IPS-NIHi7 (cell line): ENCODE results near the gene RAB20.
"Not testable (repeated sequence)": the region's sequence is repeated elsewhere in the genome, so short reads cannot be mapped to it uniquely, and the experiment has no call there.

ENCODE experiments used
- DNase-seq: peaks from one replicate; pipeline ENCODE4 v3.0.0; 2012; ENCODE audit warnings: mixed read lengths; ENCODE audit errors: extremely low spot score

RAB20 gene

GRCh38 chr13:110509971-110510786 lies 51.3 kb downstream of the RAB20 start:
- DNase-seq: no peak

GRCh38 chr13:110509478-110509926 lies 52.0 kb downstream of the RAB20 start:
- no peak for DNase-seq

GRCh38 chr13:110507678-110508381 lies 53.7 kb downstream of the RAB20 start:
- DNase-seq: no peak

GRCh38 chr13:110506859-110507566 lies 54.5 kb downstream of the RAB20 start:
- no peak for DNase-seq

- no peak for DNase-seq
Measured at GRCh38 chr13:110506396-110506795, 55.1 kb downstream of the RAB20 start.

GRCh38 chr13:110505594-110505993 lies 55.9 kb downstream of the RAB20 start:
- no peak for DNase-seq

- DNase-seq: no peak
Measured at GRCh38 chr13:110503979-110504499, 57.5 kb downstream of the RAB20 start.

- no peak for DNase-seq
Measured at GRCh38 chr13:110503037-110503901, 58.3 kb downstream of the RAB20 start.

GRCh38 chr13:110501188-110501587 lies 60.3 kb downstream of the RAB20 start:
- DNase-seq: no peak

- DNase-seq: no peak
Measured at GRCh38 chr13:110500341-110500740, 61.2 kb downstream of the RAB20 start.

- DNase-seq: no peak
Measured at GRCh38 chr13:110499621-110500281, 61.8 kb downstream of the RAB20 start.

GRCh38 chr13:110498765-110499164 lies 62.8 kb downstream of the RAB20 start:
- no peak for DNase-seq

- no peak for DNase-seq
Measured at GRCh38 chr13:110498327-110498726, 63.2 kb downstream of the RAB20 start.

- not testable (repeated sequence) for DNase-seq
Measured at GRCh38 chr13:110497896-110498295, 63.6 kb downstream of the RAB20 start.

- no peak for DNase-seq
Measured at GRCh38 chr13:110497003-110497402, 64.5 kb downstream of the RAB20 start.

GRCh38 chr13:110496281-110496680 lies 65.2 kb downstream of the RAB20 start:
- no peak for DNase-seq

GRCh38 chr13:110495881-110496280 lies 65.6 kb downstream of the RAB20 start:
- no peak for DNase-seq

- DNase-seq: no peak
Measured at GRCh38 chr13:110495376-110495775, 66.1 kb downstream of the RAB20 start.

GRCh38 chr13:110493613-110494012 lies 67.9 kb downstream of the RAB20 start:
- no peak for DNase-seq
